Activated T-cell treated with anti-CD3 and anti-CD28 coated beads for 48 hours (primary cell): Measurements from ENCODE around the gene RFESD.
"Not testable (repeated sequence)": the region's sequence is repeated elsewhere in the genome, so short reads cannot be mapped to it uniquely, and the experiment has no call there.

Experiments used
- DNase-seq: peaks from one replicate; pipeline ENCODE4 v3.0.0-alpha.2; 2020; ENCODE audit warnings: low read depth

Gene RFESD

DNA sequence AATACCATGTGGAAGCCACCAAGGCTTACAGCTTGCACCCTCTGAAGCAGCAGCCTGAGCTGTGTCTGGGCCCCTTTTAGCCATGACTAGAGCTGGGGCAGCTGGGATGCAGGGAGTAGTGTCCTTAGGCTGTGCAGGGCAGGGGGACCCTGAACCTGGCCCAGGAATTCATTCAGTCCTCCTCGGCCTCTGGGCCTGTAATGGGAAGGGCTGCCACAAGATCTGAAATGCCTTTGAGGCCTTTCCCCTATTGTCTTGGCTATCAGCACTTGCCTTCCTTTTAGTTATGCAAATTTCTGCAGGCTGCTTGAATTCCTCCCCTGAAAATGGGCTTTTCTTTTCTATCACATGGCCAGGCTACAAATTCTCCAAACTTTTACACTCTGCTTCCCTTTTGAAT lies 17.6 kb upstream of the RFESD start:
- no peak for DNase-seq

GRCh38 chr5:95630394-95630917 lies 16.1 kb upstream of the RFESD start:
- no peak for DNase-seq

- DNase-seq = no peak
Observed at GRCh38 chr5:95631255-95631958, 15.2 kb upstream of the RFESD start.

DNA sequence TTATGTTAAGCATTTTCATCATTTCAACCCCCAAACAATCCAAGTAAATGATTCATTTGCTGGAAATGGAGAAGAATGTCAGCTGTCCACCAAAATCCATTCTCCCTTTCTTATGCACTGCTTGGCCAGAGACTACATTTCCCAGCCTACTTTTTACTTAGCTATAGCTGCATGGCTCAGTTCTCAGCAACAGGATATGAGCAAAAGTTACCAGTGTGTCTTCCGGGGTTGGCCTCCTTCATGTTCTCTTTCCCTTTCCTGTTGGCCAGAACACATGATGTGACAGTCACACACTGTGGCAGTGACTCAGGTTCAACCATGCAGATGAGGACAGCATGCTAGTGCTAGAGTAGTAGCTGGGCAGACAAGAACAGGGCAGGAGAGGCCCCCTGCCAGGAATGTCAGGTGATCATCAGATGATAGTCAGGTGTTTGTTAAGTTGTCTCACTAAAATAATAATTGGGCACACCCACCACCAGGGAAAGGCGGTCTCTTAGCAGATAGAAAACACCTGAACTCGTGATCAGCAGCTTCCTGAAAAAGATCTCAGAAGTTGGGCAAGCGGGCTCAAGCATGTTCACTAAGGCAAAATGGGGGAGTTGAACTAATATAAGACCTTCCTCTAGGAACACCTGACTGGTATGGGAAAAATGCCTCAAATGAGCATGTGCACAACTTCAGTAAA lies 14.4 kb upstream of the RFESD start:
- DNase-seq = peak; percentile 50

GRCh38 chr5:95632942-95633341 lies 13.6 kb upstream of the RFESD start:
- not testable (repeated sequence) for DNase-seq

DNA sequence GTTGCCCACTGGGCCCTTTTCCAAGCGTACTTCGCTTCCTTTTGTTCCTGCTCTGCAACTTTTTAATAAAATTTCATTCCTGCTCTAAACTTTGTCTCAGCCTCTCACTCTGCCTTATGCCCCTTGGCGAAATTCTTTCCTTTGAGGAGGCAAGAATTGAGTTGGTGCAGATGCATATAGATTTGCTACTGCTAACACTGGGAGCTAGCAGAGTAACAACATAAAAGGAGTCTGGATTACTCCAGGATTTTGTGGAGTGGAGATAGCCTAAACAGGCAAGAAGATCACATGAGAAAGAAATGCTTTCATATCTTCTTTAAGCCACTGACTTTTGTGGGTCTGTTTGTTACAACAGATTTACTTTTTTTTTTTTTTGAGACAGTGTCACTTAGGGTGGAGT lies 12.9 kb upstream of the RFESD start:
- no peak for DNase-seq

DNA sequence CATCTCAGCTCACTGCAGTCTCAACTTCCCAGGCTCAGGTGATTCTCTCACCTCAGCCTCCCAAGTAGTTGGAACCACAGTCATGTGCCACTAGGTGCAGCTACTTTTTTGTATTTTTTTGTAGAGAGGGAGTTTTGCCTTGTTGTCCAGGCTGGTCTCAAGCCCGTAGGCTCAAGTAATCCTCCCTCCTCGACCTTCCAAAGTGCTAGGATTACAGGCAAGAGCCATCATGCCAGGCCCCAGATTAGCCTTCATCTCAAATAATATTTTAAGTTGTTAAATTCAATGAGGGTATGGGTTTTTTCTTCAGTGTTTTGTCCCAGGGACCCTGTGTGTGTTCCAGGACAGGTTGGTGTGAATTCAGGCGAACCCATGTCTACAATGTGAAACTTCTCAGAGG lies 12.5 kb upstream of the RFESD start:
- no peak for DNase-seq

GRCh38 chr5:95638632-95639031 lies 7.9 kb upstream of the RFESD start:
- no peak for DNase-seq

DNA sequence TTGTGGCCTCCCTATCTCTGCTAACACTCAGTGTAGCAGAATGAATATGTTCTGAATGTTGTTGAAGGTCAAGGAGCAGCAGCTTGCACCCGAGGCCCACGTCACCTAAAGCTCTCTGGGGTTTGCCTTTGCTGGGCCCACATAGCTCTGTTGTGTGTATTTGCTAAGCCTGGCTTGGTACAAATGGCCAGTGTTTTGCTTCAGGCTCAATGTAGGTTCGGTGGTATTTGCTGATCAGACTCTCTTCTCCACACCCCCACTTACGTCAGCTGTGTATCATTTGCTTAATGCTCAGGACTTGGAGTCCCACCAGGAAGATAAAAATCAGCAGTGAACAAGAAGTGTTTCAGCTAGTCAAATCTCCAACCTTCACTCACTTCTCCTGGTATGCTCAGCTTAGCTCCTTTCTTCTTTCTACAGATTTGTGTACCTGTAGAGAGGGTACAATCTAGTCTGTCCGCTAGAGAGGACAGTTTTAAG lies 4.8 kb upstream of the RFESD start:
- DNase-seq = no peak

DNA sequence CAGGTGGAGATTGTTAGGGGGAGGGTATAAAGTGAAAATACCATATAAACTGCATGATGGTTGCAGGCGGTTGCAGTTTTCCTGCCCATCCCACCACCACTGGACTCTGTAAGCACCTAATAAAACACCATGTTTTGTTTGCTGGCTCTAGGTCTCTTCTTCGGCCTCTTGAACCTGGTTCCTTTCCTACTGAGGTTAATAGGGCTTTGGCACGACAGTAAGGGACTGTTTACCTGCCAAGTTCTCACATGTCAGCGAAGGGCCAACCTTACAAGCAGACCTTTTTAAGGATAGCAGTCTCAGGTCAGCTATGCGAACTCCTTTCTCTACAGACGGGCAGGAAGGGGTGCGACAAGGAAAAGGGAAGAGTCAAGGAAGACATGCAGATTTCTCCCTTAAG lies 3.4 kb upstream of the RFESD start:
- no peak for DNase-seq

- peak; percentile 24 for DNase-seq
Observed at GRCh38 chr5:95644351-95645042, 2.1 kb upstream of the RFESD start.

GRCh38 chr5:95646226-95646568 lies 380 bp upstream of the RFESD start:
- not testable (repeated sequence) for DNase-seq

GRCh38 chr5:95647886-95648860 lies 1.6 kb downstream of the RFESD start:
- no peak for DNase-seq

DNA sequence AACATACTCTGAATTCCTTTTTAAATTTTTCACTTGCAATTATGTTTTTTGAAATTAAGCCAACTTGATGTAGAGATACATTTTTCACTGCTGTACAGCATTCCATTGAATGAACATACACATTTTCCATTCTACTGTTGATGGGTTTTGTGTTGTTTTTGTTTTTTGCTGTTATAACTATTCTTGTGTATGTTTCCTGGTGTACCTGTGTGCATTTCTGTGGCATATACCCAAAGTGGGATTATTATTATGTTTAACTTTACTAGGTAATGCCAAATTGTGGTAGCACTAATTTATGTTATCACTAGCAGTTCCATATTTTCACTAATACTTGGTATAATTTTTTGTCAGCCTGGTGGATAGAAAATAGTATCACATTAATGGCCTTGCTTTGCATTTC lies 2.7 kb downstream of the RFESD start:
- no peak for DNase-seq

GRCh38 chr5:95649842-95650620 lies 3.5 kb downstream of the RFESD start:
- DNase-seq = no peak

DNA sequence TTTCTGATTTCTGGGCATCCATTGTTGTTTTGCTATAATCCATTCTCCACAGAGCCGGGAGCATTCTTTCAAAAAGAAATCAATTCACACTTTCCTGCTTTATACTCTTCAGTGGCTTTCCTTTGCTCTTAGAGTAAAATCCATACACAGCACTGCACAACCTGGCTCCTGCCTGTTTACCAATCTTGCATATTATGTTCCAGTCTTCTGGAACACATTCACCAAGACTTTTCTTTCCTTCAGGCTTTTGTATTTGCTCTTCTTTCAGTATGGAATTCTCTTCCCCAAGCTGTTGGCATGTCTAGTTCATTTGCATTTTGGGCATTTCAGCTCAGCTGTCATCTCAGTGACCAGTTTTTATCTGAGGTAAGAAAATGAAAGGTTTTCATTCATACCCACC lies 6.3 kb downstream of the RFESD start:
- no peak for DNase-seq

DNA sequence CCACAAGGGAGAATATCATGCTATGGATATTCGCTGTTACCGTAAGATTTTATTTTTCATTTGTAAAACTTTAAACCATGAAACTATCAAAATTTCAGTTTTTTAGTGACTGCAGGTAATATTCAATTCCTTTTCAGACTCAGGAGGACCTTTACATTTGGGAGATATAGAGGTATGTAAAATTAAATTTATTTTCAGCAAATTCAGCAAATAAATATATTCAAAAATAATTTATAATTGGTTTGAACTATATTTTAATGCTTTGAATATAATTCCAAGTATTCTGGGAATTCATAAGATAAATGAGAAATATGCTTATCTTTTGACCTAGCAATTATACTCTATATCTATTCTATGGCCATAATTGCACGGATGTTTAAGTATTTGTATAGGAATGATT lies 7.6 kb downstream of the RFESD start:
- no peak for DNase-seq

- DNase-seq = no peak
Observed at GRCh38 chr5:95655575-95655974, 9.0 kb downstream of the RFESD start.

DNA sequence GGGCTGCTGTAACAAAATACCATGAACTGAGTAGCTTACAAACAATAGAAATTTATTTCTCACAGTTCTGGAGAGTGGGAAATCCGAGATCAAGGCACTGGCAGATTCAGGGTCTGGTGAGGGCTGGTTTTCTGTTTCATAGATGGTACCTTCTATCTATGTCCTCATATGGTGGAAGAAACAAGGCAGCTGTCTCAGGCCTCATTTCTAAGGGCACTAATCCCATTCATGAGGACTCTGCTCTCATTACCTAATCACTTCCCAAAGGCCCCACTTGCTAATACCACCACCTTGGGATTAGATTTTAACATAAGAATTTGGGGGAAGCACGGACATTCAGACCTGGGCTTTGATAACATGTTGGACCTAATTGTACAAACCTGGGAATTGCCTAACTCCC lies 13.5 kb downstream of the RFESD start:
- no peak for DNase-seq

- no peak for DNase-seq
Observed at GRCh38 chr5:95662946-95663345, 16.4 kb downstream of the RFESD start.

DNA sequence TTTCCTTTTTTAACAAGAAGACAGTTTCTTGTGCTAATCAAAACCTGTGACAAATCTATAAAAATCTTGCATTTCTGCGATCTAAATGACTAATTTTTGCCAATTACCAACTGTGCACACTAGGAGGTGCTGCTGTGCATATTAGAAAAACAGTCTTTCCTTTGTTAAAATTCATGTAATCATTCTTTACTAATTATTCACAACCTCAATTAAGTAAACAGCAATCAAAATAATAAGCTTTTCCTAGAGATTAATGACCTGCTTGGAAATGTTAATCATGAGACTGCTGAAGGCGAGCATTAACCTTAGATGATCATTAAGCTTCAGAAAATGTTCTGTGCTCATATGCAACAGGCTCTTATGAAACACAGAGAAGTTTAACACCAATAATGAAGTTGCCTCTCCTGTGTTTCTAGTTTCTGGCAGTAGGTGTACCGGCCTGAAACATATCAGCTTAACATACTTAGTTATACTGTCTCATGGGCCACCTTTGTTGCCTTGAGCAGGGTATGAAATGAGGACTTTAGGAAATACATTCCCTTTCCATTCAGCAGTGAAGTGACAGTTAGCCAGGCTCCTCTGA lies 17.7 kb downstream of the RFESD start:
- DNase-seq = no peak
